Duodenal mucosa (tissue), 2 donors: Measurements from ENCODE around the gene STMN1.

Experiments used
- H3K27ac ChIP-seq: one replicate; pipeline ENCODE4 v1.7.0; 2013; ENCODE audit warnings: low read depth, low read length
- H3K27me3 ChIP-seq, 2 donors: one replicate each; pipeline ENCODE4 v1.7.0; 2013; ENCODE audit warnings: low read length in 2 of 2, control low read depth in 1 of 2; ENCODE audit not compliant: insufficient read depth in 2 of 2, control insufficient read depth in 1 of 2
- H3K36me3 ChIP-seq, 2 donors: one replicate each; pipeline ENCODE4 v1.7.0; 2013; ENCODE audit warnings: low read length in 2 of 2, control low read depth in 1 of 2; ENCODE audit not compliant: insufficient read depth in 2 of 2, control insufficient read depth in 1 of 2
- H3K4me1 ChIP-seq, 2 donors: one replicate each; pipeline ENCODE4 v1.7.0; 2013; ENCODE audit warnings: low read length in 2 of 2, control low read depth in 1 of 2; ENCODE audit not compliant: insufficient read depth in 2 of 2, control insufficient read depth in 1 of 2
- H3K4me3 ChIP-seq, 2 donors: one replicate each; pipeline ENCODE4 v1.7.0; 2013; ENCODE audit warnings: low read length in 2 of 2, low read depth in 1 of 2
- H3K9ac ChIP-seq, 2 donors: one replicate each; pipeline ENCODE4 v1.7.0; 2013; ENCODE audit warnings: low read length in 2 of 2, low read depth in 1 of 2
- H3K9me3 ChIP-seq, 2 donors: one replicate each; pipeline ENCODE4 v1.7.0; 2013; ENCODE audit warnings: low read length in 2 of 2, control low read depth in 1 of 2; ENCODE audit not compliant: control insufficient read depth in 1 of 2

STMN1 gene

DNA sequence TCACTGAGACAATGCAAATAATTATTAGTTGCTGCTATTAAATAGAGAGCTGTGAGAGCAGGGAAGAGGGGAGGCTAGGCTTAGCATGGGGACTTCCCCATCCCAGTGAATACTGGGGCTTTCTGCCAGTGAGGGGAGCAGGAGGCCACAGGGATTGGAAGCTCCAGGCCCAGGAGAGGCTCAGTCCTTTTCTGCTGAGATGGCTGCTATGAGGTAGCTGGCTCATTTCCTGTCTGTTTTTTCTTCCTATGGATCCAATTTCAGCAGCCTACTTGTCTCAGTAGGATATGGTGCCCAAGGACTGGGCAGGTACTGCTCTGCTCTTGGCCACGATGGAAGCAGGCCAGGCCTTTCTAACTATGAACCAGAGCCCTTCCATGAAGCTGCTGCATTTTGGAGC lies 10.0 kb downstream of the STMN1 start:
- peaks cover 18 to 19% of the 10 kb centered on the region in 2 donors for H3K4me1 ChIP-seq
- no peak overlapping the region for H3K4me3 ChIP-seq
- no peak overlapping the region for H3K27ac ChIP-seq
- H3K27me3 ChIP-seq = no peaks in the 10 kb centered on the region
- H3K9ac ChIP-seq = peak overlapping the region in 1 of 2 donors; percentile 0
- H3K36me3 ChIP-seq = peaks cover 3 to 22% of the 10 kb centered on the region in 2 donors
- H3K9me3 ChIP-seq = no peaks in the 10 kb centered on the region

DNA sequence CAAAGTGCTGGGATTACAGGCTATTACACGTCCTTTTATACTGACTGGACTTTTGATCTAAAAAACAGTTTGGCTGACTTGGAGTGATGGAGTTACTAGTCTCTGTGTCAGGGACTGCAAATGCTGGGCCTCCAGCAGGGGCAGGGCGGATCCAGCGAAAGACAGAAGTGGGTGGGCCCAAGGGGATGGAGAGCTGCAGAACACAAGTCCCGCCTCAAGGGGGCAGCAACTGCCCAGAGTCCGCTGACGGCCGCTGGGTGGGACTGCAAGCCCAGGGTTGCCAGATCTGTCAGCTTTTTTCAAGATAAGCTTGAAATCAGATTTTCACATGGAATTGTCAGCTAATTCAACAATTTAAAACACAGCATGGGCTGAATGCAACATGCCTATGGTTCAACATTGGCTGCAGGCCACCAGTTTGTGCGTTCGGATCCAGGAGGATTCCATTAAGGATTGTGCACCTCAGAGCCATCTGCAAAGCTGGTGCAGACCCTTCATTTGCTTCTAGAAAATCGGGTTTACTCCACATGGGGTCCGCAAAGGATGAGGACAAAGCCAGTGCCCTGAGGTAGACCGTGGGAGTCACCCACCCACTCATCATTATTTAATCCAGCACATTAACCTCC lies 10.7 kb downstream of the STMN1 start:
- Histone ChIP-seq H3K4me1 (peaks cover 20 to 25% of the 10 kb centered on the region in 2 donors), H3K27me3 (no peaks in the 10 kb centered on the region), H3K36me3 (peaks cover 3 to 16% of the 10 kb centered on the region in 2 donors), H3K4me3 (peak overlapping the region in 1 of 2 donors; percentile 2), H3K27ac (no peak overlapping the region), H3K9me3 (no peaks in the 10 kb centered on the region), H3K9ac (peak overlapping the region in 1 of 2 donors; percentile 0)

DNA sequence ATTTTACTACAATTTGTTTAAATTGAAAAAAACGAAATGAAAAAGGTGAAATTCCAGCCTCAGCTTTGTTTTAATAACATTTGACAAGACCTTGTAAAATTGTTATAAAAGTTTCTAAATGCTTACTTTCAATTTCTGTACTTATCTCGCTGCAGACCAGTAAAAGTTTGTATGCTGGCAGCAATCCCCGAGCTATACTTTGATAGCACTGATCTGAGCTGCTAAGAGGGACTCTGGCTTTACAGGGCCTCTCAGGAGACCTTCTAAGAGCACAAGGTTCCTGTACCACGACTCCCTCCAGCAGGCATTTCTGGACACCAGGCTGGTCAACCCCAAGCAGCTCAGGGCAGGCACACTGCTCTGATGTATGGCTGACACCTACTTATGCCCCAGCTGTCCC lies 13.1 kb downstream of the STMN1 start:
- no peaks in the 10 kb centered on the region for H3K27me3 ChIP-seq
- no peaks in the 10 kb centered on the region for H3K36me3 ChIP-seq
- no peaks in the 10 kb centered on the region for H3K9me3 ChIP-seq
- H3K4me3 ChIP-seq = no peak overlapping the region
- no peak overlapping the region for H3K27ac ChIP-seq
- peak overlapping the region in 1 of 2 donors; percentile 26 for H3K9ac ChIP-seq
- peaks cover 35 to 40% of the 10 kb centered on the region in 2 donors for H3K4me1 ChIP-seq

DNA sequence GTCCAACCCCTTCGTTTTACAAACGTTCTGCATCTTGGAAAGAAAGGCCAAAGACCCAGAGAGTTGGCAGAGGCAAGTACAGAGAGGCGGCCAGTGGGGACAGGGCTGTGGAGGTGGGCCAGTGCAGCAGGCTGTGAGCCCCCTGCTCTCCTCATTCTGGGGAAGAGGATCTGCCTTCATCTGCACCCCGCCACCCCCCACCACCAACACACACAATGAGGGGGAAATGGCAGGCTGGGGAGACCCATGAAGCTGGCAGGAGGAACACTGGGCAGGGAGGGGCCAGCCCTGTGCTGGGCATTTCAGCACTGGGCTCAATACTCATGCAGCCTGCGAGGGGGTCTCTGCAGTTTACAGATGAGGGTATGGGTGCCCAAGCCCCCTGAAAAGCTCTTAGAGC lies 14.6 kb downstream of the STMN1 start:
- Histone ChIP-seq H3K9ac (no peak overlapping the region), H3K9me3 (no peaks in the 10 kb centered on the region)

DNA sequence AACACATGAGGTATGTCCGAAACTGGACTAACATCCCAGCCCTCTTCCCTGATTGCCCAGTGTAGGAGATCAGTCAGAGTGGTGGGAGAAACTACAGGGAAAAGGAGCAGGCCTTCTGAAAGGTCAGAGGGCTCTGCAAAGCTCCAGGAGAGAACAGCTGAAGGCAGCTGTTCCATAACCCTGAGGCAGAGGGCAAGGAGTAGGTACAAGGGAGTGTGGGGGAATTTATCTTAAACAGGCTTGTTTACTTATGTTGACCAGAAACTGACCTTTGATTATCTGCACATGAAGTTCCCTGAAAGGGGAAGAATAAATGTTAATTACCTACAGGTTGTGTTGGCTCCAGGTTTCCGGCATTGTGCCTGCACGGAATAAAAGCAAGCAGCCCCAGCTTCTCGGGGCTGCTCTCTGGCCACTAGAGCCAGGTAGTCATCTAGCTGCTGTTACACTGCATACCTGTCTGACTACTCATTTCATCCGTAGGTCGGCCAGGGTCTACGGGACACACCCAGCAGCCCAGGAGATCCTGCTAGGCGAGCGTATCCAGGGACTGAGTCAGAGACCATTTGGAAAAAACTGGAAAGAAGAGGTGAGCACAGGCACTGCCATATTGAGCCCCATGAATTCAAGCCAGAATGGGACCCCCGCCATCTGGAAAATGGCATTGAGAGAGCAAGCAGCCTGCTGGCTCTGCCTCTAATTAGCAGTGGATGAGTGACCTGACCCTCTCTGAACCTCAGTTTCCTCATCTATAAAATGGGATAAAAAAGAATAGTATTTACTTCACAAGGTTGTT lies 15.8 kb downstream of the STMN1 start:
- Histone ChIP-seq H3K9me3 (no peaks in the 10 kb centered on the region), H3K4me1 (peaks cover 38 to 42% of the 10 kb centered on the region in 2 donors), H3K27ac (peak overlapping the region; percentile 75), H3K27me3 (no peaks in the 10 kb centered on the region), H3K9ac (peak overlapping the region; percentile 30 to 48), H3K4me3 (peak overlapping the region; percentile 32 to 35), H3K36me3 (no peaks in the 10 kb centered on the region)

More for the DNA sequence above, 14.6 kb downstream of the STMN1 start:
- no peaks in the 10 kb centered on the region for H3K27me3 ChIP-seq
- H3K4me3 ChIP-seq = peak overlapping the region in 1 of 2 donors; percentile 6
- peak overlapping the region; percentile 39 for H3K27ac ChIP-seq
- no peaks in the 10 kb centered on the region for H3K36me3 ChIP-seq
- H3K4me1 ChIP-seq = peaks cover 35 to 40% of the 10 kb centered on the region in 2 donors

DNA sequence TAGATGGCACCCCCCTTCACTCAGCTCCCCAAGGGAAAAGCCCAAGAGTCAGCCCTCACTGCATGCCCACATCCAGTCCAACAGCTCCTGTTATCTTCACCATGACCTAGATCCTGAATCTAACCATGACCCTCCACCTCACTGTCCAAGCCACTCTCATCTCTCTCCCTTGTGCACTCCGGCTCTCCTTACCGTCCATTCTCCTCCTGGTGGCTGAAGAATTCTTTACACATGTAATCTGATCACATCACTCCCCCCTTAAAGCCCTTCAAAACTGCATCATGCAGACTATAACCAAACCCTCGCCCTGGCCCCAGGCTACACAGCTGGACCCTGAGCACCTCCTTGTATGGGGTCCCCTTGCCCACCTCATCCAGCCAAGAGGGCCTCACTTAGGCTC lies 16.7 kb downstream of the STMN1 start:
- H3K4me1 ChIP-seq = peaks cover 45 to 47% of the 10 kb centered on the region in 2 donors
- H3K9ac ChIP-seq = peak overlapping the region in 1 of 2 donors; percentile 30
- peak overlapping the region; percentile 75 for H3K27ac ChIP-seq

DNA sequence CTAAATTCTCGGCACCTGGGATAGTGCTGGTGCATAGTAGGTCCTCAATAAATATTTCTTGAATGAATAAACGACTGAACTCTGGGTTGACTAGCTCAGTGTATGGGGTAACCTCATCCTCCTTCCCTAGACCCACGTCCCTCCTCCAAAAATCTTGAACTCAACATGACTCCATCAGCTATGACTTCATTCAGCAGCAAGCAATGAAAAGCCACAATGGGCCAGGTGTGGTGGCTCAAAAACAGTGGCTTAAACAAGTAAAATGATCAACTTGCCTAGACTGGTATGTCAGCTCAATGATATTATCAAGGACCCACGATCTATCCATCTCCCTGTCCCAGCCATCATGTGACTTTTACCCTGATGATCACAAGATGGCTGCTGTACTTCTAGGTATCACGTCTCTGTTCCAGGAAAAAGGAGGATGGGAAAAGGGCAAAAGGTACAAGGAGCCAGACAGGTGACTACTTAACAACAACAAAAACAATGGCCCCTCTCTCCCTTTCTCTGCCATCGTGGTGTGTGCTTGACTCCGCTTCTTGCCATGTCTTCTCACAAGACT lies 17.7 kb downstream of the STMN1 start:
- Histone ChIP-seq H3K9ac (no peak overlapping the region), H3K4me1 (peaks cover 45 to 47% of the 10 kb centered on the region in 2 donors), H3K9me3 (no peaks in the 10 kb centered on the region), H3K27me3 (no peaks in the 10 kb centered on the region), H3K4me3 (no peak overlapping the region), H3K27ac (no peak overlapping the region), H3K36me3 (no peaks in the 10 kb centered on the region)

More for the DNA sequence above, 16.7 kb downstream of the STMN1 start:
- Histone ChIP-seq H3K27me3 (no peaks in the 10 kb centered on the region), H3K9me3 (no peaks in the 10 kb centered on the region), H3K36me3 (no peaks in the 10 kb centered on the region), H3K4me3 (peak overlapping the region; percentile 18 to 35)

DNA sequence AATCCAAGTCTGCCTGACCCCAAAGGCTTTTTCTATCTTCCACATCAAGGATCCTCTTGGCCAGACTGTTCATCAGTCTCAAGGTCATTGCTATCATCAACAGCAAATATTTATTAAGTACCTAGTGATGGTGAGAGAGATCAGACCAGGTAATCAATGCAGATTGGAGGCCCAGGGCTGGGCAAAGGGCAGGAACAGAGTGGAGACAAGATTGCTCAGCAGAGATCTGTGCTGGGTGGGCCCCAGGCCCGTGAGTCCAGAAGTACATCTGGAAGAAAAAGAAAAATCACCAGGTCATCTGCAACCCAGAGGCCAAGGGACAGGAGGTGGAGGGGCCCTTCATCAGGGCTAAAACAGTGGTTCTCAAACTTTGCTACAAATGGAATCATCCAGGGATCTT lies 20.6 kb downstream of the STMN1 start:
- Histone ChIP-seq H3K36me3 (no peaks in the 10 kb centered on the region), H3K4me1 (peaks cover 31 to 32% of the 10 kb centered on the region in 2 donors), H3K27me3 (no peaks in the 10 kb centered on the region), H3K9ac (no peak overlapping the region), H3K27ac (no peak overlapping the region), H3K4me3 (no peak overlapping the region), H3K9me3 (no peaks in the 10 kb centered on the region)

DNA sequence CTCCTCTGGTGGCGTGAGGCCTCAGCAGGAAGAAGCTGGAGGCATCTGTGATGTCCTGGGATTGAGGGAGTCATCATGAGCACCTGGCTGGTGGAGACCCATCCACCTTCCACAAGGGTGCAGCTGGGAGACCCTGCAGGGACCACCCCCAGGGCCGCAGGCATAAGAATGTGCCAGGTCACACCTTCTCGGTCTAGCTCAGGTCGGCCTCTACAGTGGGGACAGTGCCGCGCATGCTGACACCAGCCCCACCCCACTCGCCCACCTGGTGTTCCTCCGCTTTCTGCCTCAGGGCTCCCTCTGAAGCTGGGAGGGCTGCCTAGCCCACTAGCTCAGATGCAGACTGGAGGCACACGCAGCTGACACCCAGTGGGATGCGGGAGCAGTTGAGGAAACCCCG lies 25.0 kb downstream of the STMN1 start:
- H3K9ac ChIP-seq = no peak overlapping the region
- H3K36me3 ChIP-seq = no peaks in the 10 kb centered on the region
- no peaks in the 10 kb centered on the region for H3K27me3 ChIP-seq
- H3K4me1 ChIP-seq = peaks cover 34 to 36% of the 10 kb centered on the region in 2 donors
- no peaks in the 10 kb centered on the region for H3K9me3 ChIP-seq
- no peak overlapping the region for H3K4me3 ChIP-seq
- H3K27ac ChIP-seq = no peak overlapping the region

DNA sequence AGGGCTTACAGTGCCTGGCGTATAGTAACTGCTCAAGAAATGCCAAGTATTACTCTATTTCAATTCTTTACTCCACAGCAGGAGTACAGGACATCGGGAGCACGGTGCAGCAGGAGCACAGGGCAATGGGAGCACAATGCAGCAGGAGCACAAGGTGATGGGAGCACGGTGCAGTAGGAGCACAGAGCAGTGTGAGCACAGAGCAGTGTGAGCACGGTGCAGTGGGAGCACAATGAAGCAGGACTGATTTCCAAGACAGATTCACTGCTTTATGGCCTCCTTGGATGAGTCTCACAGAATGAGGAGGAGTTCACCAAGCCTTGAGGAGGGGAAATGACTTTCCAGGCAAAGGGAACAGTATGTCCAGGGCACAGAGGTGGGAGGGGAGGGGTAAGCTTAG lies 25.7 kb downstream of the STMN1 start:
- Histone ChIP-seq H3K27me3 (no peaks in the 10 kb centered on the region), H3K9ac (no peak overlapping the region), H3K36me3 (no peaks in the 10 kb centered on the region), H3K27ac (no peak overlapping the region), H3K4me1 (peaks cover 31 to 33% of the 10 kb centered on the region in 2 donors), H3K9me3 (no peaks in the 10 kb centered on the region), H3K4me3 (no peak overlapping the region)
